Activated CD8-positive, alpha-beta memory T cell treated with anti-CD3 and anti-CD28 coated beads, Interleukin-2, amount 50 U/mL, for 1 hour (primary cell): Measurements from ENCODE around the gene AP1M1.

ENCODE experiments used
- DNase-seq: peaks from one replicate; pipeline ENCODE4 v3.0.0-alpha.2; 2020; ENCODE audit errors: extremely low read depth

AP1M1 gene

DNA sequence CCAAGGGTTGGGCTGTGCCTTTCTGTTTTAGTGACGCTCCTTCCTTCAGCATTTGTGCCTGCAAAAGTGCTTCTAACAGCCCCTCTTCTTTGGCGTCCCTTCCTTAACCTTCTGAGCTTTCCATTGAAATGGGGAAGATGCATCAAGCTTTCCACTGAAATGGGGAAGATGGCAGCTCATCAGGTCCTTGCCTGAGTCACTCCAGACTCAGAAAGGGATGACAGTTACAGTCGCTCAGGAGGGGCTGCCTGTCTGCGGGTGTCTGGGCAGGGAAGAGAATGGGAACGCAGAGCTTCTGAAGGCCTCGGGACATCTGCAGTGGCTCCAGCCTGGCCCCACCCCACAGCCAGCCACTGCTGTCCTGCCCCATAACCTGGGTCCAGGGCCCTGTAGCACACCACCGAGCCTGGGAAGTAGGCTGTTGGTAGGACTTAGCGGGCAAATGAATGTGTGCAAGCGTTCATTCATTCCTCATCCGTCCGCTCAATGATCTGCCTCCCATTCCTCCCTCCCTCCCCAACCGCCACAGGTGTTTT lies 9.8 kb downstream of the AP1M1 start:
- DNase-seq, result no peak

DNA sequence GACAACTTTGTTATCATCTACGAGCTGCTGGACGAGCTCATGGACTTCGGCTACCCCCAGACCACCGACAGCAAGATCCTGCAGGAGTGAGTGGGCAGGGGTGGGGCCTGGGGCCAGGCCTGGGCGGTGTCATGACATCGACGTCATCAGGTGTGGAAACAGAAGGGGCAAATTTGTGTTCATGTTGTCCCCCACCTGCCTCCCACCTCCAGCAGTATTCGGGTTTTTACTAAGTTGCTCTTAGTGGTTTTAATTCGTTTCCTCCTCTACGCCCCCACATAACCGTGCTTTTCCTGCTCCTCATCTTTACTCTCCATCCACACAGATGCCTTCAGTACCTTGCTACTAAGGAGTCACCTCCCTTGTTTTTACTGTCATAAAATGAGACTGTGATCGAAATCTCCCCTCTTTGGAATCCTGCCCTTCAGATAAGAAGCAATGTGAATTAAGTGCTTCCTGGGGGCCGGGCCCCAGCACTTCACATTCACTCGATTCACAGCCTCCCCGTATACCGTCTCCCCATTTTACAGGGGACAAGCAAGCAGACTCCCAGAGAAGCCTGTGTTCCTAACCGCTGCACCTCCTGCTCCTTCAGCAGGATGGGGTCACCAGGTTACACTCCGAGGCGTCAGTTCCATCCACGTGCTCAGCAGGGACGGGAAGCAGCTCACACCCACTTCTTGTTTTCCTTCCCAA lies 10.5 kb downstream of the AP1M1 start:
- DNase-seq, result no peak

DNA sequence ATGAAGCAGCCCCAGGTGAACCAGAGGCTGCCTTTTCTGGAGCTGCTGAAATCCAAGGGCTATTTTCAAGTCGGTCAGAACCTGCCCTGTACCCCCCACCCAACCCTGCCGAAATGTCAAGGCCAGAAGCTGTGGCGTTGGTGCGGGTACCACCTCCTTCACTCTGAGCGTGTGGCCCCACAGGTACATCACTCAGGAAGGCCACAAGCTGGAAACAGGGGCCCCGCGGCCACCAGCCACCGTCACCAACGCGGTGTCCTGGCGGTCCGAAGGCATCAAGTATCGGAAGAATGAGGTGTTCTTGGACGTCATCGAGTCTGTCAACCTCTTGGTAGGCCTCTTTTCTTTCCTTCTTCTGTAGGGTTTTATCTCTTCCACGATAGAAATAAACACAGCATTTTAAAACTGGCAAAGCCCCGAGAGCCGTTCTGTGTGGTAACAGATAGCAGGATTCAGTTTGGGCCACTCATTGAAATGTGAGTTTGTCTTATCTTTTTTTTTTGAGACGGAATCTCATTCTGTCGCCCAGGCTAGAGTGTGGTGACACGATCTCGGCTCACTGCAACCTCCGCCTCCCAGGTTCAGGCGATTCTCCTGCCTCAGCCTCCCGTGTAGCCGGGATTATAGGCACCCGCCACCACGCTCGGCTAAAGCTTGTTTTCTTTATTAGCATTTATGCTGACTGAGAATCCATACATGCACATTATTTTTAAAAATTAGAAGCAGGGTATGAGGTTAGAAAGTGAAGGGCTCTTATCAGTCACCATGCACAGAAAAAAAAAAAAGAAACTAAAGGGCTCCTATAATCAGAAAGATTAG lies 11.3 kb downstream of the AP1M1 start:
- DNase-seq, result no peak

- DNase-seq, result no peak
Observed at GRCh38 chr19:16210168-16210567, 12.5 kb downstream of the AP1M1 start.

GRCh38 chr19:16213076-16213475 lies 15.4 kb downstream of the AP1M1 start:
- DNase-seq, result no peak

GRCh38 chr19:16216744-16217670 lies 19.3 kb downstream of the AP1M1 start:
- DNase-seq, result no peak

DNA sequence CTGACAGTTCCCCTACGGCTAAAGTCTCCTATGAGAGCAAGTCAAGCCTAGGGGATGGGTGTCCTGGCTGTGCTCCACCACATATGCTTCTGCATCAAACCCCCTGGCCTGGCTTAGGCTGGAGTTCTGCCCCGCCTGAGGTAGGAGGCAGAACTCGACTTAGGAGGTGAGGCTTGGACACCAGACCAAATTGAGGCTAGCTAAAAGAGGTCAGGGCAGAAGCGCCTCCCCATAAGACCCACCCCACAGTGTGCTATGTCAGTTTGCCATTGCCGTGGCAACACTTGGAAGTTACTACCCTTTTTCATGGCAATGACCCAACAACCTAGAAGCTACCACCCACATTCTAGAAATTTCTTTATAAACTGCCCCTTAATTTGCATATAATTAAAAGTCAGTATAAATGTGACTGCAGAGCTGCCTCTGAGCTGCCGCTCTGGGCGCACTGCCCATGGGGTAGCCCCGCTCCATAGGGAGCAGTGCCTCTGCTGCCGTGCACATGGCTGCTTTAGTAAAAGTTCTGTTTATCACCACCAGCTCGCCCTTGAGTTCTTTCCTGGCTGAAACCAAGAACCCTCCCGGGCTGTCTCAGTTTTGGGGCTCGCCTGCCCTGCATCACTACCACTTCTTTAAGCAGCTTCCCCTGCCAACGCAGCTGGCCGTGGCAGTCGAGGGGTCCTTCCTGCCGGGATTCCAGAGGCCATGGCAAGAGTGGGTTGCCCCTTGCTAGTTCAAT lies 20.2 kb downstream of the AP1M1 start:
- DNase-seq, result no peak

GRCh38 chr19:16218851-16219250 lies 21.1 kb downstream of the AP1M1 start:
- DNase-seq, result no peak

- no peak for DNase-seq
Observed at GRCh38 chr19:16222806-16223205, 25.1 kb downstream of the AP1M1 start.

DNA sequence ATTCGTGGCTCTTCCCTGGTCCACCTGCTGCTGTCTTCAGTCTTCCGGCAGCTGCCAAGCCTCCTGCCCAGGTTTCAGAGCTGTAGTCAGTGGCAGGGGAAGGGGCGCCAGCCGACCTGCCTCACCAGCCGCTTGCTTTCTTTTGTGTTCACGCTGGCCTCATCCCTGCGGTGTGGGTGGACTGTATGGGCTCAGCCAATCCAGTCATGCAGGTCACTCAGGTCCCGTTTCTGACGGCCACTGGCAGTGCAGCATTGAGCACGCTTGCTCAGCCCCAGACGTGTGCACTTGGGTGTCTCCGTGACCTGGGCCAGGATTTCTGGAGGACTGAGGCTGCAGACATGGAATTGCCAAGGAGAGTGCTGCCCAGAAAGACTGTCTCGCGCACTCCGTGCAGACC lies 26.0 kb downstream of the AP1M1 start:
- DNase-seq, result no peak

GRCh38 chr19:16224293-16225045 lies 26.8 kb downstream of the AP1M1 start:
- DNase-seq, result no peak

DNA sequence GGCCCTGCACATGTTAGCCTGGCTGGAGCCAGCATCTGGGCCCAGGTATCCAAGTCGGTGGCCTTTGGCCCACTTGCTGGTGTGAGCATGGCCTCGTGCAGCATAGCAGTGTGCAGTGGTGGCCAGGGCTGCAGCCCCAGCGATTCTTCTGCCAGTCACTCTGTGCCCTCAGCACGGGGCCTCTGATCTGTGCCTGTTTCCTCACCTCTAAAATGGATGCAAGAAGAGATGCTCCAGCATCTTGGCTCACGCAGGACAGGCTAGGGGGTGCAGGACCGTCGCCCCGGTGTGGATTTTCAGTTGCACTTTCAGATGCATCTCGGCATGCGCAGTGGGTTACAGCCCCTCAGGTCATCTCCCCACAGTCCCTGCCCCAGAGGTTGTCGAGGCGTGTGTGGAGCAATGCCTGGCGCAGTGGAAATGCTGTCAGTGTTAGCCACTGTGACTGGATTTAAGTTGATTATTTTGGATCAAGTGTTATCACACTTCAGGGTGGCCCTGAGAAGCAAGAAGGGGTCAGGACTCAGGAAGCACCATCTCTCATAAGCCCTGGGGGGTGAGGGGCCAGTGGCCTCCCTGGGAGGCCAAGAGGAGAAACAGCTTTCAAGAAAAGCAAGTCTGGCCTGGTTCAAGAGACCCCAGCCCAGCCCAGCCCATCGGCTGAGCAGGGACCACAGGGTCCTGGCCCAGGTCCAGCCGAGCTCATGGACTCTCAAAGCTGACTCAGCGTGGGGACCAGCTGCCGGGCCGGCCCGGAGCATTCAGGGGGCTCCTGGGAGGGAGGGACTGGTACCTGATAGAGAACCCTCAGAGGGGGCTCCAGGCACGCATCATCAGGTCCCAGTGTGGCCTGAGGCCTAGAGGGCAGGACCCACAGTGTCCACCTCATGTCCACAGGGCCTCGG lies 27.8 kb downstream of the AP1M1 start:
- DNase-seq, result no peak

- DNase-seq, result no peak
Observed at GRCh38 chr19:16226184-16226591, 28.5 kb downstream of the AP1M1 start.

DNA sequence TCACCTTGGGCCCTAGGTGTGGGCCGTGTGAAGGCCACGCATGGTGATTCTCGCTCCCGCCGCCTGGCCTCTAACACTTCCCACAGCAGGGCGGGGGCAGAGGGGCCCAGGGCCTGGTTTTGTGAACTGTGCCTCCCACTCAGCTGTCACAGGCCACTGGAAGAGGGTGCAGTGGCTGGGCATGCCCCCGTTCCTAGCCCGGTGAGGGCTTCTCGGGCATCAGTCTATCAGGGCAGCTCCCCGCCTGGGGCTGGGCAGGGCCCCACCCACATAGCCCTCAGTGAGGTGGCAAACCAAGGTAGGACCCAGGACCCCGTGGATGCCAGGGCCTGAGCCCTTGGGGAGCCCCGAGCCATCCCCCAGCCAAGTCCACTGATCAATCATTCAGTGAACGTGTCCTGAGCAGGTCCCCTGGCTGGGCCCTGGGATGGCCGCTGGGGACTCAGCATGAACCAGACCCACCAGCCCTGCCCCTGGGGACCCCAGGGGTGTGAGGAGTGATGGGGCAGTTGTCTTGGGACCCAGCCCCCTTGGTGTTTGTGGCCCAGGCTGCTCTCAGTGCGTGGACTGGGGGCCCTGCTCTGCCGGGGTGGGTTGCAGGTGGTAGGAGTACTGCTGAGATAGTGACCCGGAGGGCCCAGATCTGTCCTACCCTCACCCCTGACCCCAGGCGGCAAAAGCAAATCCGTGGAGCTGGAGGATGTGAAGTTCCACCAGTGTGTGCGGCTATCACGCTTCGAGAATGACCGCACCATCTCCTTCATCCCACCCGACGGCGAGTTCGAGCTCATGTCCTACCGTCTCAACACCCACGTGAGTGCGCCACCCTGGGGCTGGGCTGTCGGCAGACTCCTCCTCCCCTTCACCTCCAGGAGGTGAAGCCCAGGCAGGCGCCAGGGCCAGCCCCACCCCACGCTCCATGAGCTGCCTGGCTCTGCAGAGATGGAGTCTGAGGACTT lies 29.4 kb downstream of the AP1M1 start:
- no peak for DNase-seq

DNA sequence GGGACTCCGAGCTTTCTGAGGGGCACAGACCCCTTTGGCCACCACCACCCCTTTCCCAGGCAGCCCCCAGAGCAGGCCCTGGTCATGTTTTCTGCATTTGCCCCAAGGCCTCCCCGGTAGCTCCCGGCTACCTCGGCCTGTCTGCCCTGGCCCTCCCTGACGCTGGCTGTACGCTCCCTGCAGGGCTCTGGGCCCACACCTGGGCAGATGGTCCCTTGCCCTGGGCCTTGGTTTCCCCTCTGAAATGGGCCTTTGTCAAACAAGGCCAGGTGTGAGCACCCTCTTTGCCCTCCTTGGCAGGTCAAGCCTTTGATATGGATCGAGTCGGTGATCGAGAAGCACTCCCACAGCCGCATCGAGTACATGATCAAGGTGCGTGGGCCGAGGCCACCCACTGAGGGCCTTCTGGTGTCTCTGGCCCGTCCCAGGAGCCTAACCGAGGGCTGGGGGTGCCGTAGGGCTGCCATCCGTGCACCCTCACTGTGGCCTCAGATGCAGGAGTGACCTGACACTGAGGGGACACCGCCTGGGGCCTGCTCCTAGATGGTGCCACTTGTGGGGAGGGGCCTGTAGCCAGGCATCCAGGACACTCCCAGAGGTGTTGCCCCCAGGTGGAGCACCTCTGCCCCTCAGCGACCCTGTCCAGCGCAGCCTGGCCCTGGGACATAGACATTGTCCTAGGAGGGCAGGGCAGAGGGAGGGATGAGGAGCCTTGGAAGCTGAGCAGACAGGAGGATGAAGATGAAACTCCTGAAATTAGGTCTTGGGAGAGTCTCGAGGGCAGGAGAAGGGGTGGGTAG lies 30.3 kb downstream of the AP1M1 start:
- no peak for DNase-seq

DNA sequence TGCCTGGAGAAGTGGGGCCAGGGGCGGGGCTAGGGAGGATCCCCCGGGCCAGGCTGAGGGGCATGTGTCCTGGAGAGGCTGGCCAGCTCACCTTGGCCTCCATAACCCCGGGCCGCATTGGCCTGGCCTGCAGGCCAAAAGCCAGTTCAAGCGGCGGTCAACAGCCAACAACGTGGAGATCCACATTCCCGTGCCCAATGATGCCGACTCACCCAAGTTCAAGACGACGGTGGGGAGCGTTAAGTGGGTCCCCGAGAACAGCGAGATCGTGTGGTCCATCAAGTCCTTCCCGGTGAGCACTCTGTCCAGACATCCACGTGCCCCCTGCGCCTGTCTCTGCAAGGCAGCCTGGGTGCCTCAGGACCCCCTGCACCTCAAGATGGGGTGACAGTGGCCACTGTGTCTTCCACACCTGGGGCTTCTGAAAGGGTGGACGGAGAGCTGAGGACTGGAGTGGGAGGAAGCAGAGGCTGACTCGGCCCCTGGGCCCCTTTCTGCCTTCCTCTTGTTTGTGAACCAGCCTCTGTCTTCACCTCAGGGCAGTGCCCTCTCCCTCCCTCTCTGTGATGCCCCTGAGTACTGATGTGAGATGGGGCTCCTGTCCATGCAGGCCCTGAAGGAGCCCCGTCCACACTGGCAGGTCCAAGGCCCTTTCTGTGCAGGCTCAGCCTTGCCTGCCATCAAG lies 31.1 kb downstream of the AP1M1 start:
- DNase-seq, result no peak

- no peak for DNase-seq
Observed at GRCh38 chr19:16229322-16229641, 31.6 kb downstream of the AP1M1 start.
